ENCODE results near the gene SORCS3. TPM values are rescaled to one million over a fixed set of nuclear protein-coding genes. Genes with fewer than 3 reads are reported as not detected.

Gene SORCS3
- total RNA-seq, 2 donors from 2014 or later: not detected

DNA sequence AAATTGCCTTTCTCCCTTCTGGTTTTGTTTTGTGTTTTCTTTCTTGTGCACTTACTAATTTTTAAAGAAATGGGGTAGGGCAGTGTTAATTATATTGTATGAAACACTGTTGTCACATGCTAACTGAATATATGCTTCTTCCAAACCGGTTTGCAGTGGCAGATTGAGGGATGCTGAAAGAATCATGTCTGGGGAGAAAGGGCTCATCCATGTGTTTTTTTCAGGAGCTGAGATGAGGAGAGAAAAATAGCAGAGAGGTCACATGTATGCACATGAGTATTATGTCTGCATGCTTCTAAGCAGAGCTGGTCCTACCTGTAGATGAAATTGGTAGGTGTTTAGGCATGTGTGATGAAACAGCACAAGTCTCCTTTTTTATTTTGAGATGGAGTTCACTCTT is 17.0 kb downstream of the SORCS3 start:
- Mint-ChIP-seq H3K4me1 (ENCODE audit: low read depth in 2 of 2) (no peaks in the 10 kb centered on the region), H3K9me3 (no peaks in the 10 kb centered on the region), H3K27me3 (peaks cover 38 to 65% of the 10 kb centered on the region in 2 donors), H3K4me3 (no peak overlapping the region), H3K27ac (no peak overlapping the region), H3K36me3 (no peaks in the 10 kb centered on the region)
- ATAC-seq: no peak
- DNase-seq (ENCODE audit: low spot score): no peak

DNA sequence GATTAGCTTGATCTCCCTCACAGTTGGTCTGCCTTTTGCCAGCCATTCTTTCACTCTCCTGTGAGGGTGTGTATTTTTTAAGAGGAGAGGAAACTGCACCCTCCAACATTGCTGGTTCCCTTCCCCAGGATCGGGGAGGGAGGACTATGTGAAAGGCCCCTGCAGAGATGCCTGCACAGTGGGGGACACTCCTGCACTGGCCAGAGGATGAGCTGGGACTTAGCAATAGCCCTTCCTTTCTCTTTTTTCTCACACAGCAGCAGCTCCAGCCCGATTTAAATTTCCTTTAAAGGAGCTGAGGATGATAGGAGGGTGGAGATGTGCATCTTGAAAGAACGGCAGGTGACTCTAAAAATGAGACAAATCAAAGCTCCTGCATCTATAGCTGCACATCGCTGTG is 18.7 kb downstream of the SORCS3 start:
- ATAC-seq: no peak
- Mint-ChIP-seq H3K27me3 (peaks cover 33 to 61% of the 10 kb centered on the region in 2 donors), H3K4me3 (no peak overlapping the region), H3K27ac (no peak overlapping the region), H3K4me1 (ENCODE audit: low read depth in 2 of 2) (no peaks in the 10 kb centered on the region), H3K36me3 (no peaks in the 10 kb centered on the region), H3K9me3 (no peaks in the 10 kb centered on the region)
- DNase-seq (ENCODE audit: low spot score): no peak

- H3K27me3 Mint-ChIP-seq: peaks cover 19 to 39% of the 10 kb centered on the region in 2 donors
- no peaks in the 10 kb centered on the region for H3K4me1 Mint-ChIP-seq (ENCODE audit: low read depth in 2 of 2)
- no peak for DNase-seq (ENCODE audit: low spot score)
- no peaks in the 10 kb centered on the region for H3K36me3 Mint-ChIP-seq
- ATAC-seq: no peak
- H3K4me3 Mint-ChIP-seq: no peak overlapping the region
- no peaks in the 10 kb centered on the region for H3K9me3 Mint-ChIP-seq
- no peak overlapping the region for H3K27ac Mint-ChIP-seq
Measured at GRCh38 chr10:104663076-104663475, 22.0 kb downstream of the SORCS3 start.

DNA sequence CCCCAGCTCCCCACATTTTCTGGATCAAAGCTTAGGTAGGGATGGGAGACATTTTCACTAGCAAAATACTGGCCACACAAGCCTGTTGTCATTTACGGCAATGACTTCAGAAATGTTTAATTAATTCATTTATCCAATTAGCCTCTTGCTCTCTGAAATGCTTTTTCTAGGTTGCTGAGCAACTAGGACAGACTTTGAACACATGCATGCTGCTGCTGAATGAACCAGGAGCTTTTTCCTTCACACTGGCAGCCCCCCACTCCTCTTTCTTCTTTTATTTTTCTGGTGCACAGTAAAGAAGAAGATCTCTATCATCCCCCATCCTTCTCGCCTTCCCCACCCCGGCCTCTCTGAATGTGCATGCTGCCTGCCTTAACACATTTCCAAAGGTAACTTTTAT is 22.5 kb downstream of the SORCS3 start:
- Mint-ChIP-seq H3K9me3 (no peaks in the 10 kb centered on the region), H3K4me3 (no peak overlapping the region), H3K27me3 (peaks cover 18 to 34% of the 10 kb centered on the region in 2 donors), H3K4me1 (ENCODE audit: low read depth in 2 of 2) (no peaks in the 10 kb centered on the region), H3K36me3 (no peaks in the 10 kb centered on the region), H3K27ac (no peak overlapping the region)
- DNase-seq (ENCODE audit: low spot score) (no peak), ATAC-seq (no peak)

GRCh38 chr10:104664205-104664604 is 23.1 kb downstream of the SORCS3 start:
- no peak overlapping the region for H3K27ac Mint-ChIP-seq
- H3K36me3 Mint-ChIP-seq: no peaks in the 10 kb centered on the region
- ATAC-seq: no peak
- H3K27me3 Mint-ChIP-seq: peaks cover 15 to 27% of the 10 kb centered on the region in 2 donors
- DNase-seq (ENCODE audit: low spot score): no peak
- no peaks in the 10 kb centered on the region for H3K4me1 Mint-ChIP-seq (ENCODE audit: low read depth in 2 of 2)
- H3K9me3 Mint-ChIP-seq: no peaks in the 10 kb centered on the region
- H3K4me3 Mint-ChIP-seq: no peak overlapping the region

DNA sequence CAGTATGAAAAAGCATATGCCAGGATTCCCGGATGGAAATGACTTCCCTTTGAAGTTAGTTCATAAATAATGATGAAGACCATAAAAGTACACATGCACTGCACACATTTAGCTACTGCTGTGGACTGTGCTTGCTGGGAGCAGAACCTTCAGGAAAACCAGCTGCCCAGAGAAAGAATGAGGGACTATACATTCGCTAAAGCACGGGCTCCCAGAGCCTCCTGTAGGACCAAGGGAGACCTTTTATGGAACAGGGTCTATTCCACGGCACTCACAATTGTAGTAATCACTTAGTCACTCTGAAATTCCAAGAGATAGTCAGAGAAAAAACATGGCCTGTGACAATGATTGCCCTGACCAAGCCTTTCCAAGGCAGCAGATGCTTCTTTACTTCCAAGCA is 24.1 kb downstream of the SORCS3 start:
- Mint-ChIP-seq H3K9me3 (no peaks in the 10 kb centered on the region), H3K27ac (no peak overlapping the region), H3K36me3 (no peaks in the 10 kb centered on the region), H3K27me3 (peaks cover 11 to 22% of the 10 kb centered on the region in 2 donors), H3K4me3 (no peak overlapping the region), H3K4me1 (ENCODE audit: low read depth in 2 of 2) (no peaks in the 10 kb centered on the region)
- DNase-seq (ENCODE audit: low spot score): no peak
- no peak for ATAC-seq

- H3K9me3 Mint-ChIP-seq: no peaks in the 10 kb centered on the region
- H3K27me3 Mint-ChIP-seq: peaks cover 9 to 19% of the 10 kb centered on the region in 2 donors
- no peak for DNase-seq (ENCODE audit: low spot score)
- no peak overlapping the region for H3K27ac Mint-ChIP-seq
- ATAC-seq: no peak
- no peaks in the 10 kb centered on the region for H3K36me3 Mint-ChIP-seq
- no peaks in the 10 kb centered on the region for H3K4me1 Mint-ChIP-seq (ENCODE audit: low read depth in 2 of 2)
- no peak overlapping the region for H3K4me3 Mint-ChIP-seq
Measured at GRCh38 chr10:104666106-104666505, 25.0 kb downstream of the SORCS3 start.

DNA sequence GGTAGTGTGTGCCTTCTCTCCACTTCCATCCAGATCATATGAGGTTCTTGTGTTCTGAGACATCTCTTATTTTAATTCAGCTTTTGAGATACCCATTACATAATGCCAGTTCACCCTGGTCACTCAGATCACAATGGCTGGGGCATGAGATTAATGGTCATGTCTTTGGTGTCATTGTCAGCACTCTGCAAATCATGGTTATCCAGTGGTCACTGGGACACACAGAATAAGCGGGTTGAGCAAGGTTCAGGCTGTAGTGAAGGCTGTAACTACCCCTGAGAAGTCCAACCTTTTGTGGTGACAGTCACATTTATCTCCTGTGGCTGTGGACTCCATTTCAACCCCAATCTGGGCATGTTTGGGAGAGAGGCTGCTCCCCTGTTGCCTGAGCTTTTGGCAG is 35.8 kb downstream of the SORCS3 start:
- Mint-ChIP-seq H3K4me3 (no peak overlapping the region), H3K9me3 (peaks cover 3% of the 10 kb centered on the region), H3K4me1 (ENCODE audit: low read depth in 2 of 2) (no peaks in the 10 kb centered on the region), H3K36me3 (no peaks in the 10 kb centered on the region), H3K27ac (no peak overlapping the region), H3K27me3 (peaks cover 13 to 45% of the 10 kb centered on the region in 2 donors)
- no peak for DNase-seq (ENCODE audit: low spot score)
- ATAC-seq: no peak

DNA sequence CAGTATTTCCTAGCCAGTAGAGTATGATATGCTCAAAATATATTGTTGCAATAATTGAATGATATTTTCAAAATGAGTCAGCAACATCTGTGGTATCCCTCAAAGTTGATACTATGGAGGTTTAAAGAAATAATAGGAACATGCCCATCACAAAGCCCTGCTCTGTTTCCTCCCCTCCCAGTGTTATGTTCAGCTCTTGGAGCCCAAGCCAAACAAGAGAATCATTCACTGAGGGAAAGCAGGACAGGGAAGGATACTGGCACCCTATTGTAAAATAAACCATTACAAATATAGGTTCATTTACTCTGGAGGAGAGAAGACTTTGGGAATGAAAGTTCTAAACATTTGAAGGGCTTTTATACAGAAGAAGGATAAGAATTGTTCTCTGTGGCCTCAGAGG is 37.6 kb downstream of the SORCS3 start:
- Mint-ChIP-seq H3K27me3 (peaks cover 9 to 33% of the 10 kb centered on the region in 2 donors), H3K4me3 (no peak overlapping the region), H3K27ac (no peak overlapping the region), H3K4me1 (ENCODE audit: low read depth in 2 of 2) (no peaks in the 10 kb centered on the region), H3K9me3 (no peaks in the 10 kb centered on the region), H3K36me3 (no peaks in the 10 kb centered on the region)
- no peak for ATAC-seq
- DNase-seq (ENCODE audit: low spot score): no peak

GRCh38 chr10:104680467-104681401 is 39.6 kb downstream of the SORCS3 start:
- no peaks in the 10 kb centered on the region for H3K4me1 Mint-ChIP-seq (ENCODE audit: low read depth in 2 of 2)
- no peaks in the 10 kb centered on the region for H3K36me3 Mint-ChIP-seq
- no peak for DNase-seq (ENCODE audit: low spot score)
- H3K27me3 Mint-ChIP-seq: peaks cover 9 to 31% of the 10 kb centered on the region in 2 donors
- H3K4me3 Mint-ChIP-seq: no peak overlapping the region
- H3K27ac Mint-ChIP-seq: no peak overlapping the region
- H3K9me3 Mint-ChIP-seq: no peaks in the 10 kb centered on the region
- no peak for ATAC-seq

DNA sequence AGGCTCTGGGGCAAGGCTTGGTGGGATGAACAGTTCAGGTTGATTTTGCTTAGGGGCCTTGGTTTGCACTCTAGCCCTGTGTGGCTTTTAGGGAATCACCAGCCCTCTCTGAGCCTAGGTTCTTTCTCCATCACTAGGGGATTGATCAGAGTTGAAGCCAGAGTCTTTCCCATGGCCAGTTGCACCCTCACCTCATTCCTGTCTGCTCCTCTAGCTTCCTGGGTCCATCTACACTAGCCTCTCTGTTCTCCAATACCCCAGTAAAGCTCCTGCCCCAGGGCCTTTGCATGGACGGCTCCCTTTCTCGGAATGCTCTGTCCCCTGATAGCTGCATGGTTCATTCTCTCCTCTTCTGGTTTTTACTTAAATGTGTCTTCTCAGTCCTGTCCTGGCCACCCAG is 40.4 kb downstream of the SORCS3 start:
- no peak for DNase-seq (ENCODE audit: low spot score)
- peaks cover 12 to 29% of the 10 kb centered on the region in 2 donors for H3K27me3 Mint-ChIP-seq
- H3K9me3 Mint-ChIP-seq: no peaks in the 10 kb centered on the region
- H3K4me3 Mint-ChIP-seq: no peak overlapping the region
- H3K4me1 Mint-ChIP-seq (ENCODE audit: low read depth in 2 of 2): no peaks in the 10 kb centered on the region
- no peaks in the 10 kb centered on the region for H3K36me3 Mint-ChIP-seq
- no peak overlapping the region for H3K27ac Mint-ChIP-seq
- ATAC-seq: no peak

DNA sequence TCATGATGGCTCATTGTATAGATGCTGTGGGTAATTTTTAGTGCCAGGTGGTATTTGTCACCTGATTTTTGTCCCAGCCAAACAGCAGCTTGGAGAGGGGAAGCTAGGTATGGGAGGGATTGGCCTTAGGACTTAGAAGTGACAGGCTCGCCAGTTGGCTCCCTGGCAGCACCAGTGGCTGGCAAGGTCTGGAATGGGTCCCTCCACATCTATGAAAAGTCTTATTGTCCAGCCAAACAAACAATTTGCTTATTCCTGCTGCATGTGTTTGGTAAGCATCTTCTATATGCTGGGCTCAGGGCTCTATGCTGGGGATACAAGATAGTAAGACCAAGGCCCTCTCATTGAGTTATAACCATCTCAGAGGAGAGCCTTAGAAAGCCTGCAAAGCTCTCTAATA is 42.5 kb downstream of the SORCS3 start:
- Mint-ChIP-seq H3K9me3 (no peaks in the 10 kb centered on the region), H3K27me3 (peaks cover 19 to 29% of the 10 kb centered on the region in 2 donors), H3K27ac (no peak overlapping the region), H3K4me1 (ENCODE audit: low read depth in 2 of 2) (no peaks in the 10 kb centered on the region), H3K4me3 (no peak overlapping the region), H3K36me3 (no peaks in the 10 kb centered on the region)
- DNase-seq (ENCODE audit: low spot score) (no peak), ATAC-seq (no peak)

DNA sequence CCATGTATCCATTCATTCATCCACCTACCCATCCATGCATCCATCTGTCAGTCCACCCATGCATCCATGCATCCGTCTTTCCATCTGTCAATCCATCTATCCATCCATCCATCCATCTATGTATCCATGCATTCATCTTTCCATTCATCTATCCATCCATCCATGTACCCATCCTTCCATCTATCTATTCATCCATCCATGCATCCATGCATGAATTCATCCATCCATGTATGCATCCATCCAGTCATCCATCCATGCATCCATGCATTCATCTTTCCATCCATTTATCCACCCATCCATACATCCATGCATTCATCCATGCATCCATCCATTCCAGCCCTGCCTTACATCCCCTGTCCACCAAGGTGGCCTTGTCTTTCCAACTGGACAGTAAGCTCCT is 45.7 kb downstream of the SORCS3 start:
- H3K4me3 Mint-ChIP-seq: no peak overlapping the region
- peaks cover 17 to 32% of the 10 kb centered on the region in 2 donors for H3K27me3 Mint-ChIP-seq
- H3K36me3 Mint-ChIP-seq: no peaks in the 10 kb centered on the region
- no peak for DNase-seq (ENCODE audit: low spot score)
- H3K9me3 Mint-ChIP-seq: no peaks in the 10 kb centered on the region
- ATAC-seq: no peak
- no peak overlapping the region for H3K27ac Mint-ChIP-seq
- no peaks in the 10 kb centered on the region for H3K4me1 Mint-ChIP-seq (ENCODE audit: low read depth in 2 of 2)

DNA sequence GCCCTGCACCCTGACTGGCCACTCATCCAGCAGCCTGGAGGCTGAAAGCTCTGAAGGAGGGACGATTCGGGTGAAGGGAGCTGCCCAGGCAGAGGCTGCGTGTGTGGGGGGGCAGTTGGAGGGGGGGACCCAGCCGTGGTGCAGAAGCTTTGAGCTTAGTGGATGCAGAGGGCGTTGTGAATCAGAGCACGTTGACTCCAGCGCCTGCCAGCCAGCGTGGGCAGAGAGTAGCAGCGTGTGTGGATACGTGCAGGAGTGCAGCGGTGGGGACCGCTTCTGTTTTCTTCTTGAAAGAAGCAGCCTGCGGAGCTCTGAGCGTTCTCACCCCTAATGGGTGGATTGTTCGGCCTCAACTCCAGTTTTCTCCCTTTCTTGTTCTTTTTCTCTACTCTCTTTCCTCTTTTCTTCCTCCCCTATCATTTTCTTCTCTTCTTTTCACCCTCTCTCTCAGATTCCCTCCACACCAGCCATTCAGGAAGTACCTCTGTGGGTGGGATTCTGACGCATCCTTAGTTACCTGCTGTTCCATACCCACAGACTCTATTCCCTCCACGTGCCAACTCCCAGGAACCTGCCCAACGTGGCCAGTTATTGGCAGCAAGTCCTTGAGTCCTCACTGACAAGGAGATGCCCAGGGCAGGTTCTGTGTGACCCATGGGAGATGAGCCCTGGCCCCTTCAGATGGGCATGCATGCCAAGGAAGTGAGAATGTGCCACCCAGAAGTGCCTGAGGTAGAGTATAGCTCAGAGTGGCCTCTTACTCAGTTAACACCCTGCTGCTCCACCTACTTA is 47.4 kb downstream of the SORCS3 start:
- Mint-ChIP-seq H3K27me3 (peaks cover 16 to 36% of the 10 kb centered on the region in 2 donors), H3K9me3 (no peaks in the 10 kb centered on the region), H3K36me3 (no peaks in the 10 kb centered on the region), H3K4me1 (ENCODE audit: low read depth in 2 of 2) (no peaks in the 10 kb centered on the region), H3K27ac (no peak overlapping the region), H3K4me3 (no peak overlapping the region)
- DNase-seq (ENCODE audit: low spot score) (no peak), ATAC-seq (no peak)
